Kidney tubule cell (primary cell): ENCODE results near the gene SAPCD1.

Source experiments
- DNase-seq: peaks from one replicate; pipeline ENCODE4 v3.0.0-alpha.2; 2018; ENCODE audit warnings: low spot score

The SAPCD1 gene

GRCh38 chr6:31729515-31729978 is 32.9 kb upstream of the SAPCD1 start:
- DNase-seq = peak; percentile 87

DNA sequence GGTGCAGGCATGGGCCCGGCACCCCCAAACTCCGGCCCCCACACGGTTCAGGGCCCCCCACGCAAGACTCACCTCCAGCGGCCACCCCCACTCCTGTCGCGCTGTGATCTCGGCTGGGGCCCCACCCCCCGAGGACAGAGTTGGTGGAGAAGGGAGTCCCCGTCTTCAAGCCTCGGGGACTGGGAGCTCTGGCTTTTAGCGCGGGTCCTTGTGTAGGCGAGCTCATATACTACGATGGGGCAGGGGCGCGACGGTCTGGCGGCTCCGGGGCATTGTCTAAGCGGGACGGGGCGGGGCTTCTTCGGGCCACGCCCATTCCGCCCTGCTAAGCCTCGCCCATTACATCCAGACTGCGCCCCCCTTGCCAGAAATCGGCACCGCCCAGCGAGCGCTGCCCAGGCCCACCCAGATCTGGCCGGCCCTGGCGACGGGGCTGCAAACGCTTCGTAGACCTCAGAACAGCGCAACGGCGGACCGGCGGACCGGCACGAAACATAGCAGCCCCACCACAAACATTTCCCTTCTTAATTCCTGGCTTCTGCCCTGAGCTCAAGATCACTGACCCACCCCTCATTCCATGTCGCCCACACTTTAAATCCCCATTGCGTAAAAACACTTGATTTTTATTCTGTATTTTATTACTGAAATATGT is 32.4 kb upstream of the SAPCD1 start:
- DNase-seq = peak; percentile 88

DNA sequence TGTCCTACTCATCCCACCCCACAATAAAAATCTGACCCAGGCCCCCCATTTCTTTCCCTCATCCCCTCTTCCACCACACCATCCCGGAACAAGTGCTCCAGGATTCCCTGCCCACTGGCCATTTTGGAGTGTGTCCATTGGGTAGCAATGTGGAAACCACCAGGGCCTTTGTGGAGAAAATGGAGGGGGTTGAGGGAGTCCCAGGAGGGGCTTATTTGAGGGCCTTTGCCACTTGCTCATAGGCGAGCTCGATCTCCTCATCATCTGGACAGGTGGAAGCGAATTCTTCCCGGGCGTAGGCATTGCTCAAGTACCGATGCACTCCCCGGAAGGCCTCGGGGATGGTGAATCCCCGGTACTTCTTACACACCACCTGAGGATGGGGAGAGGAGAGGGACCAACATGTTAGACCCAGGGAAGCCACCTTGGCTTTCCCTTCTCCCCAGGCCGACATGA is 31.8 kb upstream of the SAPCD1 start:
- DNase-seq = no peak

DNA sequence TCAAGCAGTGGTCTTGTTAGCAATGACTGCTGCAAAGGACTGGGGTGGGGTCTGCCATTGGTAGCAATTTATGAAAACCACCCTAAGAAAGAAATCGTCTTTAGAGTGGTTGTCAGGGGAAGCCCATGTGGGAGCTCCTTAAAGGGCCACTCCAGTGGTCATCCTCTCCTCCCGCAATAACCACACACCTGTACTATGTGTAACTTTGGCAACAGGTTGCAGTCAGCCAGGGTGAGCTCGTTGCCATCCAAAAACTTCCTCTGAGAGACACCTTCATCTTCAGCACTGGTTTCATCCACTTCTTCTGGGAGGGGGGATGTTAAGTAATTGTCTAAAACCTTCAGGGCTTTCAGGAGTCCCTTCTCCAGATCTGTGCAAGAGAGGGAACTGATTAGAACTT is 30.4 kb upstream of the SAPCD1 start:
- no peak for DNase-seq

DNA sequence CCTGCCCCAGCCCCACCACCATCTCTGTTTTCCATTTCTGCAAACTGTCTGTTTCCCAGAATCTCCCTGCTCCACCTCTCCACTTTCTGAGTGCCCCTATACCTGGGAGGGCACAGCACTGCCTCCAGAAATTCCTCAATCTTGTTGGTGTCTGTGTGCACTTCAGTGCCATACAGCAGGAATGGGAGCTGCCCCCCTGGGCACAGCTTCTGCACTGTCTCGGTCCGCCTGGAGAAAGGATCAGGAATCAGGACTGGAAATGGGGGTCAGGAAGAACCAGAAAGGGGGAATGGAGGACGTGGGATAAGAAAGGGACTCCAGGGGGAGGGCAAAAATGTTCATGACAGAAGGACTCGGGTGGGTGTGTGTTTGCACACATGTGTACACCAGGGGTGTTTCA is 28.7 kb upstream of the SAPCD1 start:
- DNase-seq = no peak

- no peak for DNase-seq
Measured at GRCh38 chr6:31734247-31734820, 28.1 kb upstream of the SAPCD1 start.

DNA sequence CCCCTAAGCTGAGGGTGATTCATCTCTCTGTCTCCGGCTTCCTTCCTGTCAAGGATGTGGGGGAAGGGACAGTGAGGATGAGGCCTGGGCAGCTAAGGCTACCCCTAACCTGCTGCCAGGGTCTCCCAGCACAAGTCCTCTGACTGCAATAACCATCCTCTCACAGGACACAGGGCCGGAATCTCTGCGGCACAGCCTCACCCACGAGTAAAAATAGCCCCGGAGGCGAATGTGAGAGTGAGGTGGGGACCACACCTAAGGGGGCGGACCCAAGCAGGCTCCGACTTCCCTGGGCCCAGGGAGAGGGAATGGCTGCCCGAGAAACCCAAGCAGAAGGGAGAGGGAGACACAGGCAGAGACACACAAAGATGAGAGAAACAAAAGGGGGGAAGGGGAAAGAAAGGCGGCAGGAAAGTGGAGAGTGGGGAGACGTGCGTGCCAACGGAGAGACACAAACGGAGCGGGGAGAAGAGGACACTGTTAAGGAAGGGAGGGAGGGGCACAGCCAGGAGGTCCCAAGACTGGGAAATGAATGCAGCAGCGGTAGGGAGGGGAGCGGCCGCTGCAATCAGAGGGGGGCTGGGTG is 27.5 kb upstream of the SAPCD1 start:
- DNase-seq = peak; percentile 91

DNA sequence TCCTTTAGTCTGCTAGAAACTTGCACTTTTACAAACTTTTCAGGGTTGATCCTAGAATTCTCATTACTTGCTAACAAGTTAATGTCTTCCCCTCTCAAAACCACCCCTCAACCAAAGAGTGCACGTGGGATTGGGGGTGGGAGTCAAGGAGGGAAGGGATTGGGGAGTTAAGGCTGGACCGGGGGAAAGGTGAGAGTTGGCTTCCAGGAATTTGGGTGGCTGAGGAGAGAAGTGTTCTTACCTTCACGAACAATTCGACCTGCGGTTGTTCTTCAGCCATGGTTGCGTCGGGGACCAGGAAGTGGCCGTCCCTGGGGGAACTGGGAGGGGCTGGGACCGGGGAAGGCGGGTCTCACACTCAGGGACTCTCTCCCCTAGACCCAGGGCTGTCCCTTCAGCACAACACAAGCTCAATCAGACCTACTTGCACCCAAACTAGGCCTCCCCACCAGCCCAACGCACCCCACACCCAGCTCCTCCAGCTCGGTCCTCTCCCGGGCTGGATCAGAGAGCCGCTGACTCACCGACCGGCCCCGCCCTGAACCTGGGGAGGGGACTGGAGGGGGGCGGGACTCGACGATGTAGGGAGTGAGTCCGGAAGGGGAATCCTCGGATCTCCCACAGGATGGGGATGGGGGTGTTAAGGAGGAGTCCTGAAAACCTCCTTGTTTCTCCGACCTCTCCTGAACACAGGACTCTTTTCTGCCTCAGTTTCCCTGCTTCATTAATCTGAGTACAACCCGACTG is 26.3 kb upstream of the SAPCD1 start, which contains the start of gene CLIC1:
Gene CLIC1 (minus strand): TSS at position 510 of the 747 bp plus-strand sequence. CDS start 230 bp downstream, at position 280.
- peak; percentile 92 for DNase-seq

DNA sequence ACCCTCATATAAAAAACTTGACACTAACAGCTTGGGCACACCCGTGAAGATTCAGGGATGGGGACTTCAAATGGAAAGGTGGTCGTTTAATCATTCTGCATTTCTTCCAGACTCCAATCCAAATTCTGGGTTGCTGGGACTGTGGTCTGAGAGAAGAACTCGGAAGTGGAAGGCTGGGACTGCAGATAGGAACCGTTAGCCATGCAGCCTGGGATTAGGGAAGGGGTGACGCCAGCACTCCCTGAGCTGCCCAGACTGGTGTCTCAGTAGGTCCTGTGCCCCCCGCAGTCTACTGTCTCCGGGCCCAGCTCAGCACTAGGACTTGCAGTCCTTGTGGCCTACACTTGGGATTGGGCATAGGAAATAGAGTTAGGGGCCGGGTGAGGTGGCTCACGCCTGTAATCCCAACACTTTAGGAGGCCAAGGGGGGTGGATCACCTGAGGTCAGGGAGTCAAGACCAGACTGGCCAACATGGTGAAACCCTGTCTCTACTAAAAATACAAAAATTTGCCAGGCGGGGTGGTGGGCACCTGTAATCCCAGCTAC is 25.6 kb upstream of the SAPCD1 start:
- DNase-seq = no peak

GRCh38 chr6:31737315-31737990 is 25.0 kb upstream of the SAPCD1 start:
- DNase-seq = no peak

DNA sequence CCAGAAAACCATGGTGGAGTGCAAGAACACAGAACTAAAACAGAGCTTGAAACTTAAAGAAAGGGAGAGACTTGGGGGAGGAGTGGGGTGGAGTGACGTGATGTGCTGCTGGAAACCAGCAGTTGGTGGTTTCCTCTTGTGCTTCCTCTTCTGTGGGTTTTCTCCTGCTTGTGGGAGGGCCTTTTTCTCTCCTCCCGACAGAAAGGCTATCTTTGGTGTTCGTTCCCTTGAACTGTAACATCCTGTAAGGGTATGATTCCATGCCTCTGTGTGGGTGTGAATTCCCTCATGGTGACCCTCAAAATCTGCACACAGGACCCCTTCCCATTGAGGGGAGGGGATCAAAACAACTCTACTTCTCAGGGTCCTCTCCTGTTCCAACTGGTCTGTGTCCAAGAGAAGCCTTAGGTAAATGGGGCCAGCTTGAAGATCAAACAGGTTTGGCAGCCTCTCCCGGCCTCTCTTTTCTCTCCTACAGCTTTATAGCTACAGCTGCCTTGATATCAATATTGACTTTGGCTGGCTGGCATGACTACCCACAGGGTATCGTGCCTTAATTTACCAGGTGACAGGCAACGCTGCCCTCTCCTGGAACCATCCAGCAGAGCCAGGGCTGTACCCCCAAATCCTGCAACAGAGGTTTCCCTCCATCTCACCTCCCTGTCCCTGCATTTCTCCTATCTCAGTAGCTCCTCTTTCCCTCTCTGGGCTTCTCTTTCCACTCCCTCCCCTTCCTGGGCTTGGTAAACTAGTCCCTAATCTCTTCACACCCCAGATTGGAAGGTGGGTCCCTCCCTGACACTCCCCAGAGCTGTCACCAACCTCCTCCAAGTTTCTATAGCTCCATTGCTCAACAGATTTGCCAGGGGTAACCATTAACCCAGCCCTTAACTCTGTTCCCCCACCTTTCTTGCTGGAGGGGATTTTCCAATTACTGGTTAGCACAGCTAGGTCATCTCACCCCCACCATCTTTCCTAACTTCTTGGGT is 24.2 kb upstream of the SAPCD1 start:
- peak; percentile 91 for DNase-seq

- DNase-seq = peak; percentile 100
Measured at GRCh38 chr6:31739639-31740396, 22.6 kb upstream of the SAPCD1 start, which contains the start of gene MSH5. TSS of gene MSH5 (plus strand) at chr6:31740005. CDS start at chr6:31740467, 462 bp downstream.

DNA sequence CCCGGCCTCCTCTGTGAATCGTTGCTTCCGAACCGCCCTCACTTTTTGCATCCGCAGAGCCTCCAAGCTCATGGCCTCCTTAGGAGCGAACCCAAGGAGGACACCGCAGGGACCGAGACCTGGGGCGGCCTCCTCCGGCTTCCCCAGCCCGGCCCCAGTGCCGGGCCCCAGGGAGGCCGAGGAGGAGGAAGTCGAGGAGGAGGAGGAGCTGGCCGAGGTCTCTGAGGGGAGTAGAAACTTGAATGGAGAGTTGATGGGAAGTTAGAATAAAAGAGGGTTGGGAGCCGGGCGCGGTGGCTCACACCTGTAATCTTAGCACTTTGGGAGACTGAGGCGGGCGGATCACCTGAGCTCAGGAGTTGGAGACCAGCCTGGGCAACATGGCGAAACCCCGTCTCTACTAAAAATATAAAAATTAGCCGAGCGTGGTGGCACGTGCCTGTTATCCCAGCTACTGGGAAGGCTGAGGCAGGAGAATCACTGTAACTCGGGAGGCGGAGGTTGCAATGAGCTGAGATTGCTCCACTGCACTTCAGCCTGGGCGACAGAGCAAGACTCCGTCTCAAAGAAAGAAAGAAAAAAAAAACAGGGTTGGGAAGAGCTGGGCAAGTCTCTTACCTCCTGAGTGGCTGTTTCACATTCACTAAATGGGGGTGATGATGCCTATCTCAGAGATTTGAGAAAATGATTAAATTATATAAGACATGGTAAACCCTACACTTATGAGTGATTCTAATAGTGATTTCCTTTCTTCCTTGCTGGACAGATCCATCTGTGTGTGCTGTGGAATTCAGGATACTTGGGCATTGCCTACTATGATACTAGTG is 21.8 kb upstream of the SAPCD1 start:
- DNase-seq = peak; percentile 49

DNA sequence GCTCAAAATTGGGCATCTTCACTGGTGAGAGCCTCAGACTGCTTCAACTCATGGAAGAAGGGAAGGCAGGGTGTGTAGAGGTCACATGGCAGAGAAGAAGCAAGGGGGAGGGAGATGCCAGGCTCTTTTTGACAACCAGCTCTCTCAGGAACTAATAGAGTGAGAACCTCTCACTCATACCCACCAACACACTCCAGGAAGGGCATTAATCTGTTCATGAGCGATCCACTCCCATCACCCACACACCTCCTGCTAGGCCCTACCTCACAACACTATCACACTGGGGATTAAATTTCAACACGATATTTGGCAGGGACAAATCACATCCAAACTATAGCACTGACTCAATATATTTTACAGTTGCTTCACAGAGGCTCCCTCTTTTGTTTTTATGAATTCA is 20.6 kb upstream of the SAPCD1 start:
- DNase-seq = no peak

- no peak for DNase-seq
Measured at GRCh38 chr6:31742894-31743293, 19.6 kb upstream of the SAPCD1 start.

GRCh38 chr6:31744422-31744821 is 18.0 kb upstream of the SAPCD1 start:
- DNase-seq = no peak

DNA sequence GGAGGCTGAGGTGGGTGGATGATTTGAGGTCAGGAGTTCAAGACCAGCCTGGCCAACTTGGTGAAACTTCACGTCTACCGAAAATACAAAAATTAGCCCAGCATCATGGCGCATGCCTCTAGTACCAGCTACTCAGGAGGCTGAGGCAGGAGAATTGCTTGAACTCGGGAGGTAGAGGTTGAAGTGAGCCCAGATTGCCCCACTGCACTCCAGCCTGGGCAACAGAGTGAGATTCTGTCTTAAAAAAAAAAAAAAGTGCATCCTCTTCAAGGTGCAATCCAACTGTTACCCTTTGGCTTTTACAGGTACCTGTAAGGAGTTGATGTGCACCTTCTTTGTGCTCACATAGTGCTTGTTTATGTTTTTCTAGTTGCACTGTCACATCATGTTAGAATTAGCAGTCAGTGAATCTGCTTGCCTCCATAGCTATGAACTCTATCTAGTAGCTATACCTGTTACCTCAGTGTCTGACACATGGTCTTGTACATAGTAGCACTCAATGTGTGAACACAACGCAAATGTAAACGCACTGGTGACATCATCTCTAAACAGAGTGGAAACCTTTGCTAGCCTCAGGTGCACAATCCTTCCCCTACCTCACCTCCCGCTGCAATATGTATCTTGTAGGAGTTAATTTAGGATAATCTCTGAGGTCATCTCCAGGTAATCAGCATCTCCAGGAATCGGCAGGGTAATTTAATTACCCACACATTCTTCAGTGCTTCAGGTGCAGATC is 13.0 kb upstream of the SAPCD1 start:
- DNase-seq = no peak

GRCh38 chr6:31750411-31751022 is 11.9 kb upstream of the SAPCD1 start:
- no peak for DNase-seq
